CD4-positive, alpha-beta T cell (primary cell): Measurements from ENCODE around the gene HMCN2. TPM values are rescaled to one million over a fixed set of nuclear protein-coding genes. Genes with fewer than 3 reads are reported as not detected.

ENCODE experiments used
- ATAC-seq: fragments of 200-7000 bp; cut with Tn5 transposase; one replicate; pipeline ENCODE4 v1.10.0; 2022; ENCODE audit warnings: mild to moderate bottlenecking; ENCODE audit not compliant: poor library complexity
- CTCF ChIA-PET: fragments of 350-600 bp; sonication (Branson Sonifier 250); formaldehyde crosslinking; loops from one replicate; lab custom pipeline; 2021; ENCODE audit warnings: antibody characterized with exemption, inconsistent platforms; lab: Charles Lee
- POLR2A ChIA-PET: fragments of 350-600 bp; sonication (Branson Sonifier 250); formaldehyde crosslinking; loops from one replicate; lab custom pipeline; 2021; ENCODE audit warnings: antibody characterized with exemption, inconsistent platforms; lab: Charles Lee
- DNase-seq, 14 experiments: peaks; one replicate each; pipeline ENCODE4 v3.0.0-alpha.2; 2013 to 2020; ENCODE audit warnings: mixed read lengths in 2 of 14
- H3K27ac ChIP-seq, 2 donors: one replicate each; pipeline versions ENCODE4 v1.5.1 to v1.7.0; 2013; ENCODE audit warnings: low read length in 2 of 2, low read depth in 1 of 2, mild to moderate bottlenecking in 1 of 2
- H3K27me3 ChIP-seq, 2 experiments: 1 replicate in 1 of 2; 2 replicates in 1 of 2; pipeline versions ENCODE4 v1.6.1 to v1.7.0; 2013; ENCODE audit warnings: low read length in 2 of 2, control low read depth in 1 of 2, mild to moderate bottlenecking in 1 of 2, moderate library complexity in 1 of 2; ENCODE audit not compliant: insufficient read depth in 2 of 2, control insufficient read depth in 1 of 2
- H3K36me3 ChIP-seq: one replicate; pipeline ENCODE4 v1.6.1; 2013; ENCODE audit warnings: low read length, control low read depth; ENCODE audit not compliant: insufficient read depth
- H3K4me1 ChIP-seq: one replicate; pipeline ENCODE4 v1.6.1; 2013; ENCODE audit warnings: low read length, control low read depth; ENCODE audit not compliant: insufficient read depth
- H3K4me3 ChIP-seq: one replicate; pipeline ENCODE4 v1.5.1; 2013; ENCODE audit warnings: mild to moderate bottlenecking, low read length, moderate library complexity
- H3K9me3 ChIP-seq, 2 experiments: 1 replicate in 1 of 2; 2 replicates in 1 of 2; pipeline versions ENCODE4 v1.6.1 to v1.7.0; 2013; ENCODE audit warnings: low read length in 2 of 2, mild to moderate bottlenecking in 2 of 2, control low read depth in 1 of 2, moderate library complexity in 1 of 2; ENCODE audit not compliant: control insufficient read depth in 1 of 2, insufficient read depth in 1 of 2
- H3K27ac Mint-ChIP-seq: one replicate; pipeline ENCODE4 v1.8.0; 2020; ENCODE audit warnings: mixed read lengths
- H3K27me3 Mint-ChIP-seq: one replicate; pipeline ENCODE4 v1.8.0; 2021; ENCODE audit warnings: mixed read lengths
- H3K36me3 Mint-ChIP-seq: one replicate; pipeline ENCODE4 v1.8.0; 2021; ENCODE audit warnings: low read depth, mixed read lengths
- H3K4me1 Mint-ChIP-seq: one replicate; pipeline ENCODE4 v1.8.0; 2021; ENCODE audit warnings: low read depth, mixed read lengths
- H3K4me3 Mint-ChIP-seq: one replicate; pipeline ENCODE4 v1.8.0; 2020; ENCODE audit warnings: mild to moderate bottlenecking, mixed read lengths
- H3K9me3 Mint-ChIP-seq: one replicate; pipeline ENCODE4 v1.8.0; 2020; ENCODE audit warnings: mixed read lengths
- CTCF ChIP-seq: fragments of 200-600 bp; IDR thresholded peaks from one replicate; pipeline ENCODE4 v1.8.0; 2022; ENCODE audit warnings: antibody characterized with exemption, mild to moderate bottlenecking
- intact Hi-C, 2 experiments: fragments of 100-400 bp; cut with DNase I in 1 of 2; cut with micrococcal nuclease in 1 of 2; formaldehyde crosslinking; loops; one replicate each; pipeline versions ENCODE4 v1.15.1 to v1.9.0; 2023 to 2025; cut with DNase I, micrococcal nuclease
- total RNA-seq, 174 experiments: library from RNA in 2 of 174; stranded (reverse) in 2 of 174; gene quantifications; one replicate each; pipeline ENCODE4 v1.2.3 and lab custom pipeline; 2021 to 2026

HMCN2 gene
- total RNA-seq, 2 experiments from 2014 or later = not detected

DNA sequence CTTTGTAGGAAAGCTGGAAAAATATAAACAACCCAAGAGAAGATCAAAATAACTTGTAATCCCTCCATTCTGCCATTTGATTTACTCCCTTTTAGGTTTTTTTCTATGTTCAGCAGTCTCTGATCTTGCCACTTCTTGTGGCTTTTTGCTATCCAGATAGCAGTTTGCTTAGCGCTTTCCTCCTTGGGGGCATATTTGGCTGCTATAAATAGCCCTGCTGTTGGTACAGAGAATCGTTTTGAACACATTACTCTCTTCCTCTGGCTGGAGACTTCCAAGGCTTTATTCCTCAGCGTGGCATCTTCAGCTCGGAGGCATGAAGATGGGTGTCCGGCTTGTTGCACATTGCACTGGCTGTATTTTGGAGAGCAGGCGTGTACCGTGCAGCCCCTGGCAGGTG is 38.6 kb downstream of the HMCN2 start:
- Histone ChIP-seq H3K27me3 (peaks cover 0 to 7% of the 10 kb centered on the region in 2 experiments), H3K36me3 (no peaks in the 10 kb centered on the region), H3K27ac (no peak overlapping the region), H3K9me3 (peaks cover 0 to 7% of the 10 kb centered on the region in 2 experiments), H3K4me1 (no peaks in the 10 kb centered on the region), H3K4me3 (no peak overlapping the region)
- intact Hi-C loops = no loop called here
- Mint-ChIP-seq H3K27ac (no peak overlapping the region), H3K4me1 (no peaks in the 10 kb centered on the region), H3K9me3 (peaks cover 3% of the 10 kb centered on the region), H3K27me3 (peaks cover 24% of the 10 kb centered on the region), H3K36me3 (no peaks in the 10 kb centered on the region), H3K4me3 (no peak overlapping the region)
- ATAC-seq (no peak), DNase-seq (no peak)
- CTCF ChIA-PET = no interaction called here
- POLR2A ChIA-PET = no interaction called here
- no peak for TF ChIP-seq CTCF

DNA sequence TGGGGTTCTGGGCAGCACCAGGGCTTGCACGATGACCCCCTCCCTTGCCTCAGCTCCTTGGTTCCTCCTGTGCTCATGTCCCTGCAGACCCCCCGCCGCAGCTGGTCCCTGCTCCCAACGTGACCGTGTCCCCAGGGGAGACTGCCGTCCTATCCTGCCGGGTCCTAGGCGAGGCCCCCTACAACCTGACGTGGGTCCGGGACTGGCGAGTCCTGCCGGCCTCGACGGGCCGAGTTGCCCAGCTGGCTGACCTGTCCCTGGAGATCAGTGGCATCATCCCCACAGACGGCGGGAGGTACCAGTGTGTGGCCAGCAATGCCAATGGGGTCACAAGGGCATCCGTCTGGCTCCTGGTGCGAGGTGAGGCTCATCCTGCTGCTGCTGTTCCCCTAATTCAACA is 39.1 kb downstream of the HMCN2 start:
- Histone ChIP-seq H3K9me3 (peaks cover 0 to 7% of the 10 kb centered on the region in 2 experiments), H3K36me3 (no peaks in the 10 kb centered on the region), H3K27ac (no peak overlapping the region), H3K4me3 (no peak overlapping the region), H3K27me3 (peaks cover 0 to 7% of the 10 kb centered on the region in 2 experiments), H3K4me1 (no peaks in the 10 kb centered on the region)
- H3K36me3 Mint-ChIP-seq = no peaks in the 10 kb centered on the region
- ChIA-PET POLR2A (no interaction called here), CTCF (no interaction called here)
- peaks cover 24% of the 10 kb centered on the region for H3K27me3 Mint-ChIP-seq
- H3K4me3 Mint-ChIP-seq = no peak overlapping the region
- intact Hi-C loops = no loop called here
- DNase-seq (no peak), ATAC-seq (no peak)
- H3K27ac Mint-ChIP-seq = no peak overlapping the region
- TF ChIP-seq CTCF = no peak
- no peaks in the 10 kb centered on the region for H3K4me1 Mint-ChIP-seq
- H3K9me3 Mint-ChIP-seq = peaks cover 3% of the 10 kb centered on the region

DNA sequence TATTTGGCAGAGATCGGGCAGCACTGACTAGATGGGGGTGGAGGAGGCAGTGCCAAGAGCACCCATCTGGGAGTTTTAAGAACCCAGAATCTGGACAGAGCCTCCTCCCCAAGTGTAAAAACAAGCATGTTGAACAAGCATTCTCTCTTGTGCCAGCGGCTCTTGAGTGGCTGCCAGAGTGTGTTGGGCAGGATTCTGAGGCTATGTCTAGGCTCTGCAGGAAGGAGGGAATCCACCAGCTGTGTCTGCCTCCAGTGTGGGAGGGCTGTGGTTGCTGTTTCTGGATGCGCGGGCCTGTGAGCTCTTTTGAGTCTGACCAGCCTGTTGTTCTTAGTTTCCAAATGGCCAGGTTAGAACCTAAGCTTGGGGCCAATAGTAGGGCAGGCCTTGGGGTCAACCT is 39.8 kb downstream of the HMCN2 start:
- no peaks in the 10 kb centered on the region for H3K4me1 Mint-ChIP-seq
- H3K27ac Mint-ChIP-seq = no peak overlapping the region
- ATAC-seq = no peak
- DNase-seq = no peak
- Histone ChIP-seq H3K36me3 (no peaks in the 10 kb centered on the region), H3K4me3 (no peak overlapping the region), H3K27ac (no peak overlapping the region), H3K27me3 (peaks cover 0 to 7% of the 10 kb centered on the region in 2 experiments), H3K9me3 (peaks cover 0 to 13% of the 10 kb centered on the region in 2 experiments), H3K4me1 (no peaks in the 10 kb centered on the region)
- no peak overlapping the region for H3K4me3 Mint-ChIP-seq
- no peak for TF ChIP-seq CTCF
- no peaks in the 10 kb centered on the region for H3K9me3 Mint-ChIP-seq
- H3K36me3 Mint-ChIP-seq = no peaks in the 10 kb centered on the region
- POLR2A ChIA-PET = no interaction called here
- H3K27me3 Mint-ChIP-seq = peaks cover 19% of the 10 kb centered on the region
- intact Hi-C loops = no loop called here
- CTCF ChIA-PET = no interaction called here
